Measurements from ENCODE around the gene THOP1. TPM values are rescaled to one million over a fixed set of nuclear protein-coding genes. Genes with fewer than 3 reads are reported as not detected.

THOP1 gene
- total RNA-seq, 1 experiment from 2014 or later, result 221 TPM

GRCh38 chr19:2756921-2757881 lies 28.1 kb upstream of the THOP1 start:
- POLR2A ChIA-PET (ENCODE audit: unreplicated experiment), result no interaction called here
- H3F3A ChIP-seq (ENCODE audit: low read length, unreplicated experiment), result no peaks in the 10 kb centered on the region
- no peak overlapping the region for H3K4me3 ChIP-seq (ENCODE audit: low read length)
- no peaks in the 10 kb centered on the region for H3K27me3 ChIP-seq (ENCODE audit: low read length)
- no peak overlapping the region for H3K4me2 ChIP-seq (ENCODE audit: low read length)
- no peak overlapping the region for H2AFZ ChIP-seq (ENCODE audit: low read length)
- CTCF ChIA-PET, result no interaction called here
- DNase-seq (no peak), ATAC-seq (no peak)
- no TSS peak for BruUV-seq (replicated peaks)
- H3K79me2 ChIP-seq (ENCODE audit: low read length), result no peaks in the 10 kb centered on the region
- no peaks in the 10 kb centered on the region; the same call in 1 of the 2 replicates for H3K36me3 ChIP-seq (ENCODE audit: low read depth, low read length)
- no peak overlapping the region for H3K9ac ChIP-seq (ENCODE audit: low read length)
- intact Hi-C loops (cut with micrococcal nuclease), result no loop called here
- H3K27ac ChIP-seq (ENCODE audit: low read length), result no peak overlapping the region
- no peaks in the 10 kb centered on the region for H3K9me2 ChIP-seq (replicated peaks; ENCODE audit: low read length)
- TF ChIP-seq EZH2 (IDR thresholded peaks at IDR 0.05; ENCODE audit: low read length, unreplicated experiment) (no peak), CTCF (conservative IDR thresholded peaks at IDR 0.05; ENCODE audit: low read depth, low read length) (no peak), EZH2phosphoT487 (IDR thresholded peaks at IDR 0.05; ENCODE audit: borderline replicate concordance, low read length) (no peak)
- no peaks in the 10 kb centered on the region for H3K4me1 ChIP-seq (ENCODE audit: insufficient read depth, low read length)
- H4K20me1 ChIP-seq (ENCODE audit: low read length), result no peaks in the 10 kb centered on the region
- no peaks in the 10 kb centered on the region for H3K9me3 ChIP-seq (ENCODE audit: low read length)

DNA sequence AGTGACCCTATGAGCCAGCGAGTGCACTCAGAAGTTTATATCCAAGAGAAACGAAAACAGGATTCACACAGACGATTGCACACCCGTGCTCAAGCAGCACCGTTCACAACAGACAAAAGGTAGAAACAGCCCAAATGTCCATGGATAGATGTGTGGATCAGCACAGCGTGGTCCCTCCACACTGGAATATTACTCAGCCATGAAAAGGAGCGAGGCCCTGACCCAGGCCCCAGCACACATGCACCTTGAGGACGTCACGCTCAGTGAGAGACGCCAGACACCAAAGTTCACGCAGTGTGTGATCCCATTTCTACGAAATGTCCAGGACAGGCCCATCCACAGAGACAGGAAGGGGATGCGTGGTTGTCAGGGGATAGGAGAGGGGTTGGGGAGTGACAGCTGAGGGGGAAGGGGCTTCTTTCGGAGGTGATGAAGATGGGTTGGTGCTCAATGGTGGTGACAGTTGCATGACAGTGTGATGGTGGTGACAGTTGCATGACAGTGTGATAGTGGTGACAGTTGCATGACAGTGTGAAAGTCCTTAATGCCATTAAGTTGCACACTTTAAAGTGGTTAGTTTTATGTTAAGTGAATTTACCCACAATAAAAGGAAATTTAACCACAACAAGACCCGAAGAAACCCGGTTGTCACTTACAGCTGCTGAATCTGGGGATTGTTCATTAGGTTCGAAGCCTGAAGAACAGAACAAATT lies 26.5 kb upstream of the THOP1 start:
- Histone ChIP-seq H3K9me3 (ENCODE audit: low read length) (no peaks in the 10 kb centered on the region), H3K27me3 (ENCODE audit: low read length) (no peaks in the 10 kb centered on the region), H3F3A (ENCODE audit: low read length, unreplicated experiment) (no peaks in the 10 kb centered on the region), H3K4me2 (ENCODE audit: low read length) (no peak overlapping the region), H3K4me3 (ENCODE audit: low read length) (no peak overlapping the region), H3K27ac (ENCODE audit: low read length) (no peak overlapping the region), H4K20me1 (ENCODE audit: low read length) (no peaks in the 10 kb centered on the region), H3K9me2 (replicated peaks; ENCODE audit: low read length) (no peaks in the 10 kb centered on the region), H3K4me1 (ENCODE audit: insufficient read depth, low read length) (no peaks in the 10 kb centered on the region), H3K9ac (ENCODE audit: low read length) (no peak overlapping the region), H3K36me3 (ENCODE audit: low read depth, low read length) (no peaks in the 10 kb centered on the region; the same call in 1 of the 2 replicates), H2AFZ (ENCODE audit: low read length) (no peak overlapping the region), H3K79me2 (ENCODE audit: low read length) (no peaks in the 10 kb centered on the region)
- TF ChIP-seq EZH2phosphoT487 (IDR thresholded peaks at IDR 0.05; ENCODE audit: borderline replicate concordance, low read length) (no peak), EZH2 (IDR thresholded peaks at IDR 0.05; ENCODE audit: low read length, unreplicated experiment) (no peak), CTCF (conservative IDR thresholded peaks at IDR 0.05; ENCODE audit: low read depth, low read length) (no peak)
- DNase-seq, result no peak
- no peak for ATAC-seq
- intact Hi-C loops (cut with micrococcal nuclease), result no loop called here
- BruUV-seq (replicated peaks), result no TSS peak
- CTCF ChIA-PET, result no interaction called here
- POLR2A ChIA-PET (ENCODE audit: unreplicated experiment), result no interaction called here
